HepG2 (cell line): ENCODE data around the gene FAM53B.

Experiments used
- CHD4 ChIP-seq: fragments of 200-600 bp; sonication (generic); IDR thresholded peaks from 2 replicates; pipeline ENCODE4 v1.7.0; 2017; ENCODE audit warnings: mild to moderate bottlenecking, low read length, borderline replicate concordance
- FOXJ3 ChIP-seq: sonication (generic); formaldehyde crosslinking; IDR thresholded peaks from 2 replicates; pipeline ENCODE4 v1.4.0; 2020; ENCODE audit warnings: missing genetic modification reagents, mild to moderate bottlenecking, borderline replicate concordance
- IRX3 ChIP-seq: sonication (generic); formaldehyde crosslinking; IDR thresholded peaks from 2 replicates; pipeline ENCODE4 v1.8.1; 2023; ENCODE audit warnings: mild to moderate bottlenecking, low read depth, missing genetic modification reagents, borderline replicate concordance
- POLR2A ChIP-seq, 2 experiments: IDR thresholded peaks; 2 replicates each; pipeline ENCODE4 v1.6.1; 2011; ENCODE audit warnings: low read depth in 2 of 2, low read length in 2 of 2, mild to moderate bottlenecking in 1 of 2, moderate library complexity in 1 of 2; ENCODE audit not compliant: insufficient read depth in 1 of 2
- POLR2AphosphoS2 ChIP-seq: IDR thresholded peaks from 2 replicates; pipeline ENCODE4 v1.6.1; 2011; ENCODE audit warnings: low read depth, low read length, improper control_type of control experiment
- TCF7L2 ChIP-seq: IDR thresholded peaks from 2 replicates; pipeline ENCODE4 v1.6.1; 2011; ENCODE audit warnings: mild to moderate bottlenecking, low read depth, low read length, moderate library complexity

DNA sequence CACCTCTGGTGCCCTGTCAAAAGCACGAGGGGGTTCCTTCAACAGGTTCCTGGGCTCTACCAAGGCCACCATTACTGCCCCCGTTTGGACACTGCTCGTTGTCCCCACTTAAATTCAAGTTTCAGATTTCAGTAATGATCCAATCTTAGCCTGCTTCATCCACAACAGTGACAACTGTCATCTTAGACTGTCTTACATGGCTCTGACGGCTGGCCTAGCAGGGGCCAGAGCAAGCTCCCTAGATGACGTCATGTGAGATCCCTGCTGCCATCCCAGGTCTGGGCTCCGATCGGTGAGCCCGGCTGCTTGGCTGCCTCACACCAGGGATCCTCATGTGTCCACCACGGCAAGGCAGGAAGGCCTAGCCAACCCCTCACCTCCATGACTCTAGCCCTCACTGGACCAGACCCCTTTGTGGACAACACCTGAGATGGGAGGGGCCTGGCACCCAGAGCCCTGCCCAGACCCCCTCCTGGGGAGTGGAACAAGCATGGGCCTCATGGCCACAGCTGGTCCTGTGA lies 82.5 kb downstream of the FAM53B start:
- TF ChIP-seq IRX3 (CRISPR knock-in tag) (no peak), TCF7L2 (no peak), POLR2AphosphoS2 (no peak), POLR2A (IDR thresholded peaks at IDR 0.05; ENCODE audit: insufficient read depth in 1 of 2, low read depth in 2 of 2, low read length in 2 of 2) (no peak), CHD4 (no peak), FOXJ3 (CRISPR knock-in tag) (no peak)
